ENCODE results near the gene CYBA. TPM values are rescaled to one million over a fixed set of nuclear protein-coding genes. Genes with fewer than 3 reads are reported as not detected.

CYBA gene
- total and polyA plus RNA-seq, 3 experiments from 2014 or later = 208 to 1,129 (median 237) TPM

- H3K27ac ChIP-seq (ENCODE audit: low read depth, low read length) = no peak overlapping the region
- no peak overlapping the region for H3K4me3 Mint-ChIP-seq
- no peak overlapping the region for H3K4me3 ChIP-seq (ENCODE audit: low read length)
- POLR2A ChIA-PET = no interaction called here
- H3K36me3 ChIP-seq (ENCODE audit: insufficient read depth, low read length) = peaks cover 44% of the 10 kb centered on the region
- peak overlapping the region in 3 of 8 donors; percentile 27 to 85 (median 39) for H3K27ac Mint-ChIP-seq
- H3K4me1 ChIP-seq (ENCODE audit: insufficient read depth, low read length) = no peaks in the 10 kb centered on the region
- no peaks in the 10 kb centered on the region for H3K27me3 Mint-ChIP-seq
- H3K9me3 Mint-ChIP-seq = no peaks in the 10 kb centered on the region
- H3K36me3 Mint-ChIP-seq = peaks cover 4 to 73% (median 16%) of the 10 kb centered on the region in 3 donors
- H3K27me3 ChIP-seq (ENCODE audit: insufficient read depth, low read length, poor library complexity, severe bottlenecking) = no peaks in the 10 kb centered on the region
- CTCF ChIA-PET = interaction anchor here (1.0 kb wide), 1 partner anchor 16 kb away, joined by 3 read pairs; no protein-coding TSS in a partner anchor
- H3K9me3 ChIP-seq (ENCODE audit: low read length) = no peaks in the 10 kb centered on the region
- H3K4me1 Mint-ChIP-seq = peaks cover 4 to 7% (median 5%) of the 10 kb centered on the region in 3 donors
- no peak for DNase-seq
Measured at GRCh38 chr16:88599825-88600538, 50.9 kb downstream of the CYBA start.

GRCh38 chr16:88599092-88599733, 51.6 kb downstream of the CYBA start:
- peaks cover 5 to 11% (median 6%) of the 10 kb centered on the region in 3 donors for H3K4me1 Mint-ChIP-seq
- ChIA-PET POLR2A (no interaction called here), CTCF (interaction anchor here (1.0 kb wide), 1 partner anchor 17 kb away, joined by 3 read pairs; no protein-coding TSS in a partner anchor)
- H3K9me3 Mint-ChIP-seq = no peaks in the 10 kb centered on the region
- H3K36me3 ChIP-seq (ENCODE audit: insufficient read depth, low read length) = peaks cover 44% of the 10 kb centered on the region
- H3K4me3 ChIP-seq (ENCODE audit: low read length) = no peak overlapping the region
- no peaks in the 10 kb centered on the region for H3K27me3 Mint-ChIP-seq
- no peak overlapping the region for H3K4me3 Mint-ChIP-seq
- H3K9me3 ChIP-seq (ENCODE audit: low read length) = no peaks in the 10 kb centered on the region
- DNase-seq = no peak
- no peak overlapping the region for H3K27ac Mint-ChIP-seq
- H3K4me1 ChIP-seq (ENCODE audit: insufficient read depth, low read length) = no peaks in the 10 kb centered on the region
- no peaks in the 10 kb centered on the region for H3K27me3 ChIP-seq (ENCODE audit: insufficient read depth, low read length, poor library complexity, severe bottlenecking)
- no peak overlapping the region for H3K27ac ChIP-seq (ENCODE audit: low read depth, low read length)
- H3K36me3 Mint-ChIP-seq = peaks cover 4 to 72% (median 17%) of the 10 kb centered on the region in 3 donors

- Histone ChIP-seq H3K4me1 (ENCODE audit: insufficient read depth, low read length) (no peaks in the 10 kb centered on the region), H3K9me3 (ENCODE audit: low read length) (no peaks in the 10 kb centered on the region), H3K27me3 (ENCODE audit: insufficient read depth, low read length, poor library complexity, severe bottlenecking) (no peaks in the 10 kb centered on the region), H3K27ac (ENCODE audit: low read depth, low read length) (no peak overlapping the region), H3K4me3 (ENCODE audit: low read length) (no peak overlapping the region), H3K36me3 (ENCODE audit: insufficient read depth, low read length) (peaks cover 49% of the 10 kb centered on the region)
- Mint-ChIP-seq H3K9me3 (no peaks in the 10 kb centered on the region), H3K4me1 (peaks cover 8 to 11% (median 10%) of the 10 kb centered on the region in 3 donors), H3K4me3 (no peak overlapping the region), H3K27me3 (no peaks in the 10 kb centered on the region), H3K27ac (no peak overlapping the region), H3K36me3 (peaks cover 4 to 78% (median 16%) of the 10 kb centered on the region in 3 donors)
- ChIA-PET POLR2A (no interaction called here), CTCF (no interaction called here)
- DNase-seq = no peak
Measured at GRCh38 chr16:88597856-88598491, 52.9 kb downstream of the CYBA start.

GRCh38 chr16:88596483-88596882, 54.4 kb downstream of the CYBA start:
- no peak overlapping the region for H3K4me3 Mint-ChIP-seq
- Histone ChIP-seq H3K27me3 (ENCODE audit: insufficient read depth, low read length, poor library complexity, severe bottlenecking) (no peaks in the 10 kb centered on the region), H3K27ac (ENCODE audit: low read depth, low read length) (no peak overlapping the region), H3K4me3 (ENCODE audit: low read length) (no peak overlapping the region), H3K36me3 (ENCODE audit: insufficient read depth, low read length) (peaks cover 38% of the 10 kb centered on the region), H3K9me3 (ENCODE audit: low read length) (no peaks in the 10 kb centered on the region), H3K4me1 (ENCODE audit: insufficient read depth, low read length) (no peaks in the 10 kb centered on the region)
- no peak for DNase-seq
- POLR2A ChIA-PET = interaction anchor here (1.3 kb wide), 1 partner anchor 26 kb away, joined by 7 read pairs; the partner anchor contains the start of gene ZC3H18
- H3K36me3 Mint-ChIP-seq = peaks cover 4 to 74% (median 21%) of the 10 kb centered on the region in 3 donors
- no peaks in the 10 kb centered on the region for H3K9me3 Mint-ChIP-seq
- CTCF ChIA-PET = interaction anchor here (1.6 kb wide), 1 partner anchor 11 kb away, joined by 4 read pairs; no protein-coding TSS in a partner anchor
- peak overlapping the region in 2 of 8 donors; percentile 8 to 22 for H3K27ac Mint-ChIP-seq
- H3K27me3 Mint-ChIP-seq = no peaks in the 10 kb centered on the region
- H3K4me1 Mint-ChIP-seq = peaks cover 16 to 21% (median 19%) of the 10 kb centered on the region in 3 donors

GRCh38 chr16:88595921-88596320, 54.9 kb downstream of the CYBA start:
- ChIA-PET CTCF (interaction anchor here (1.6 kb wide), 1 partner anchor 11 kb away, joined by 4 read pairs; no protein-coding TSS in a partner anchor), POLR2A (interaction anchor here (0.6 to 1.3 kb wide), 3 partner anchors 25 to 780 kb away, joined by 4 to 7 read pairs (median 5); partner anchors contain the start of gene ZC3H18)
- no peaks in the 10 kb centered on the region for H3K27me3 ChIP-seq (ENCODE audit: insufficient read depth, low read length, poor library complexity, severe bottlenecking)
- no peak overlapping the region for H3K4me3 ChIP-seq (ENCODE audit: low read length)
- peak overlapping the region in 4 of 8 donors; percentile 22 to 65 (median 44) for H3K27ac Mint-ChIP-seq
- no peaks in the 10 kb centered on the region for H3K4me1 ChIP-seq (ENCODE audit: insufficient read depth, low read length)
- H3K4me1 Mint-ChIP-seq = peaks cover 15 to 22% (median 20%) of the 10 kb centered on the region in 3 donors
- H3K27ac ChIP-seq (ENCODE audit: low read depth, low read length) = no peak overlapping the region
- DNase-seq = no peak
- peaks cover 33% of the 10 kb centered on the region for H3K36me3 ChIP-seq (ENCODE audit: insufficient read depth, low read length)
- peaks cover 4 to 69% (median 22%) of the 10 kb centered on the region in 3 donors for H3K36me3 Mint-ChIP-seq
- no peak overlapping the region for H3K4me3 Mint-ChIP-seq
- no peaks in the 10 kb centered on the region for H3K9me3 Mint-ChIP-seq
- H3K27me3 Mint-ChIP-seq = no peaks in the 10 kb centered on the region
- H3K9me3 ChIP-seq (ENCODE audit: low read length) = no peaks in the 10 kb centered on the region

GRCh38 chr16:88595101-88595500, 55.8 kb downstream of the CYBA start:
- Histone ChIP-seq H3K4me3 (ENCODE audit: low read length) (no peak overlapping the region), H3K27ac (ENCODE audit: low read depth, low read length) (no peak overlapping the region), H3K36me3 (ENCODE audit: insufficient read depth, low read length) (peaks cover 28% of the 10 kb centered on the region), H3K27me3 (ENCODE audit: insufficient read depth, low read length, poor library complexity, severe bottlenecking) (no peaks in the 10 kb centered on the region), H3K4me1 (ENCODE audit: insufficient read depth, low read length) (no peaks in the 10 kb centered on the region), H3K9me3 (ENCODE audit: low read length) (no peaks in the 10 kb centered on the region)
- Mint-ChIP-seq H3K36me3 (peaks cover 0 to 67% (median 19%) of the 10 kb centered on the region in 3 donors), H3K4me1 (peaks cover 15 to 22% (median 21%) of the 10 kb centered on the region in 3 donors), H3K27me3 (no peaks in the 10 kb centered on the region), H3K9me3 (no peaks in the 10 kb centered on the region), H3K4me3 (no peak overlapping the region), H3K27ac (no peak overlapping the region)
- POLR2A ChIA-PET = interaction anchor here (0.6 to 1.3 kb wide), 3 partner anchors 25 to 781 kb away, joined by 4 to 7 read pairs (median 5); partner anchors contain the start of gene ZC3H18
- CTCF ChIA-PET = no interaction called here
- no peak for DNase-seq

GRCh38 chr16:88593910-88594309, 56.9 kb downstream of the CYBA start:
- Histone ChIP-seq H3K36me3 (ENCODE audit: insufficient read depth, low read length) (peaks cover 26% of the 10 kb centered on the region), H3K27ac (ENCODE audit: low read depth, low read length) (no peak overlapping the region)
- H3K27ac Mint-ChIP-seq = peak overlapping the region in 1 of 8 donors; percentile 36

More at GRCh38 chr16:88593910-88594309, 56.9 kb downstream of the CYBA start:
- H3K36me3 Mint-ChIP-seq = peaks cover 0 to 65% (median 17%) of the 10 kb centered on the region in 3 donors
- H3K27me3 Mint-ChIP-seq = no peaks in the 10 kb centered on the region
- H3K9me3 ChIP-seq (ENCODE audit: low read length) = no peaks in the 10 kb centered on the region
- no peaks in the 10 kb centered on the region for H3K4me1 ChIP-seq (ENCODE audit: insufficient read depth, low read length)
- H3K4me1 Mint-ChIP-seq = peaks cover 23 to 32% (median 32%) of the 10 kb centered on the region in 3 donors
- H3K4me3 ChIP-seq (ENCODE audit: low read length) = no peak overlapping the region
- no peaks in the 10 kb centered on the region for H3K27me3 ChIP-seq (ENCODE audit: insufficient read depth, low read length, poor library complexity, severe bottlenecking)
- no peak overlapping the region for H3K4me3 Mint-ChIP-seq
- ChIA-PET CTCF (no interaction called here), POLR2A (no interaction called here)
- no peaks in the 10 kb centered on the region for H3K9me3 Mint-ChIP-seq
- DNase-seq = no peak
